Choroid plexus epithelial cell (primary cell): ENCODE data around the gene RBM47.
A peak's percentile ranks its signal among the peaks of the same experiment; 100 is the strongest.
"Not testable (repeated sequence)": the region's sequence is repeated elsewhere in the genome, so short reads cannot be mapped to it uniquely, and the experiment has no call there.

Source experiments
- DNase-seq: peaks from one replicate; pipeline ENCODE4 v3.0.0-alpha.2; 2010; ENCODE audit warnings: low read depth
- H3K4me3 ChIP-seq: 2 replicates; pipeline ENCODE4 v1.5.1; 2011; ENCODE audit warnings: low read depth, mild to moderate bottlenecking, control low read depth, low read length, moderate library complexity
- CTCF ChIP-seq: conservative IDR thresholded peaks from 2 replicates; pipeline ENCODE4 v1.5.1; 2011; ENCODE audit warnings: low read depth, mild to moderate bottlenecking, control low read depth, inconsistent platforms, low read length, moderate library complexity

RBM47 gene

GRCh38 chr4:40448875-40449274 lies 180.8 kb downstream of the RBM47 start:
- no peak for DNase-seq
- TF ChIP-seq CTCF: no peak

GRCh38 chr4:40446839-40447238 lies 182.8 kb downstream of the RBM47 start:
- DNase-seq: no peak
- no peak overlapping the region for H3K4me3 ChIP-seq
- no peak for TF ChIP-seq CTCF

More at GRCh38 chr4:40448875-40449274, 180.8 kb downstream of the RBM47 start:
- no peak overlapping the region for H3K4me3 ChIP-seq

GRCh38 chr4:40446261-40446750 lies 183.4 kb downstream of the RBM47 start:
- DNase-seq: peak; percentile 11
- not testable (repeated sequence) for H3K4me3 ChIP-seq

GRCh38 chr4:40445671-40446070 lies 184.0 kb downstream of the RBM47 start:
- H3K4me3 ChIP-seq: no peak overlapping the region
- no peak for DNase-seq
- TF ChIP-seq CTCF: no peak

- TF ChIP-seq CTCF: no peak
- H3K4me3 ChIP-seq: no peak overlapping the region
- DNase-seq: no peak
Measured at GRCh38 chr4:40441430-40441829, 188.2 kb downstream of the RBM47 start.

- DNase-seq: no peak
- TF ChIP-seq CTCF: no peak
- no peak overlapping the region for H3K4me3 ChIP-seq
Measured at GRCh38 chr4:40439519-40439918, 190.1 kb downstream of the RBM47 start.

- H3K4me3 ChIP-seq: no peak overlapping the region
- TF ChIP-seq CTCF: no peak
- no peak for DNase-seq
Measured at GRCh38 chr4:40438384-40439026, 191.2 kb downstream of the RBM47 start.
